GM21529 (cell line): ENCODE results near the gene C1orf226.
"Not testable (repeated sequence)": the region's sequence is repeated elsewhere in the genome, so short reads cannot be mapped to it uniquely, and the experiment has no call there.

Experiments
- ATAC-seq: cut with Tn5 transposase; IDR thresholded peaks from one replicate; pipeline ENCODE4 v1.9.1; 2021; ENCODE audit not compliant: unreplicated experiment

The C1orf226 gene

DNA sequence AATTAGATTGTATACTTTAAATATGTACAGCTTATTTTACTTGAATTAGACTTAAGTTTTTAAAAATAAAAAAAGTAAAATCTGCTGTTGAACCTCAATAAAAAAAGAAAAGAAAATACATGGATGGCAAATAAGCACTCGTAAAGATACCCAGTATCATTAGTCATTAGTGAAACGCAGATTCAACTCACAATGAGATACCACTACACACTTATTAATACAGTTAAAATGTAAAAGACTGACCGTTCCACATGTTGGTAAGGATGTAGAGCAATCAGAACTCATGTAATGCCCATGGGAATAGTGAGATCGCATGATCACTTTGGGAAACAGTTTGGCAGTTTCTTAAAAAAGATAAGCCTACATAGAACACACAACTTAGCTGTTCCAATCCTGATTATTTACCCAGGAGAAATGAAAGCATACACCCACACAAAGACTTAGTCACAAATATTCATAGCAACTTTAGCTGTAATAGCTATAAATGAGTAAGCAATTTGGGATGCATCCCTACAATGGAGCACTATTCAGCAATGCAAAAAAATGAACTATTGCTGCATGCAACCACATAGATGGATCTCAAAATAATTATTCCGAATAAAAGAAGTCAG, 23.1 kb downstream of the C1orf226 start:
- no peak for ATAC-seq

- ATAC-seq = no peak
These were observed 24.3 kb downstream of the C1orf226 start for GRCh38 chr1:162405800-162406199.

DNA sequence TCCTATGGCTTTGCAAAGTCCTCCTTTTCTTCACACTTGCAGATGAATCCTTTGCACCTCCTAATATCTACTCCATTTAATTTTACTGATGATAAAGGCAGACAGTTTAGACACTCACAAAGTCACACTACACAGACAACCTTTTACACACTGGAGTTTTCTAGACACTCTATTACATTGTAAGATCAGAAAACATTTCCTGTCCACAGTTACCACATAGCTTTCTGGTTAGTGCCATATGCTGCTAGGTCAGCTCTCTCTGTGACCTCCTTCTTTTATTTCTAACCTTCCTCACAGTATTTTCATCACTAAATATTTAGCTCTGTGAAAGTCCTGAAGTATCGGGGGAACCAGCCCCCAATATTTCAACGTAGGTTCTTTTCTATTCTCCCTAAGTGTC, 25.3 kb downstream of the C1orf226 start:
- no peak for ATAC-seq

- no peak for ATAC-seq
These were observed 26.0 kb downstream of the C1orf226 start for GRCh38 chr1:162407539-162407938.

DNA sequence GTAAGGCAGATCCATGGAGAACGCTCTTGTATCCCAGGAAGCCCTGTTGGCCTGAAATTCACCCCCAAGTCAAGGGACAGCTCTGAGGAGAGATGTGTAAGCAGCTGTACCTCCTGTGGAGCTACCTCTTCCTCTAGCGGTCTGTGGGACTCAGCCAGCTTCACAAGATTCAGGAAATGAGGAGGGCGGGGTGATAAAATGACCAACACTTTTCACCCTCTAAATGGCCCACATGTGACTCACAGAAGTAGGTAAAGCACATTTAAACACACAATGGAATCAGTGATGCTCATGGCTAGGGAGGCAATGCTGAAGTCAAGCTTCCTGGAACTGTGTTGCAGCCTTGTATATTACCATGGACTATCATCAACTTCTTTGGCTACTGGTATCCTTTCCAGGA, 30.5 kb downstream of the C1orf226 start, which contains the start of gene SH2D1B:
Gene SH2D1B (minus strand): TSS at position 135 of the 400 bp plus-strand sequence. CDS start 120 bp downstream, at position 15.
- no peak for ATAC-seq

DNA sequence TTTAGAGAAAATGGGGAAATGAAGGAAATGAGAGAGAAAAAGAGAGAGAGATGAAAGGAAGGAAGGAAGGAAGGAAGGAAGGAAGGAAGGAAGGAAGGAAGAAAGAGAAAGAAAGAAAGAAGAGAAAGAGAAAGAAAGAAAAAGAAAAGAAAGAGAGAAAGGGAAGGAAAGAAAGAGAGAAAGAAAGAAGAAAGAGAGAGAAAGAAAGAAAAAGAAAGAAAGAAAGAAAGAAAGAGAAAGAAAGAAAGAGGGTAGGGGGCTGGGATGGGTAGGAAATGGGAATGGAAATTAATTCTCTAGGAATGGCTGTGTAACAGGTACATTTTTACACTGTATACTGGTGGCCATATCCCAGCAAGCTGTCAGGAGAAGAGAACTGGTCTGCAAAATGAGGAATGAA, 34.7 kb downstream of the C1orf226 start:
- no peak for ATAC-seq

DNA sequence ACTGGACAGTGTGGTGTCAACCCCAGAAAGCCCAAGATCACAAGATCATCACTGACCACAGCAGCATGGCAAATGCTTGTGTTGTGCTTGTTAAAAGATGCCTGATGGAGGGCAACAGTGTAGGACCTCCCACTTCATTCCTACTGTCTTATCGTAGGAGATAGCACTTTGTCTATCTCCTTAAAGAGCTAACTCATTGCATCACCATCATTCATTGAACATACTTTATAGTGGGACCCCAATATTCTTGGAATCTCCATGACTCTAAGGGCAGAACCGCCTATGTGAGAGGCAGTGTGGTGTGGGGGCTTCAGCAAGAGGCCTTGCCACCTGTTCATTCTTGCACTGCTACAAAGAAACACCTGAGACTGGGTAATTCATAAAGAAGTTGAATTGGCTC, 35.4 kb downstream of the C1orf226 start:
- ATAC-seq = no peak

DNA sequence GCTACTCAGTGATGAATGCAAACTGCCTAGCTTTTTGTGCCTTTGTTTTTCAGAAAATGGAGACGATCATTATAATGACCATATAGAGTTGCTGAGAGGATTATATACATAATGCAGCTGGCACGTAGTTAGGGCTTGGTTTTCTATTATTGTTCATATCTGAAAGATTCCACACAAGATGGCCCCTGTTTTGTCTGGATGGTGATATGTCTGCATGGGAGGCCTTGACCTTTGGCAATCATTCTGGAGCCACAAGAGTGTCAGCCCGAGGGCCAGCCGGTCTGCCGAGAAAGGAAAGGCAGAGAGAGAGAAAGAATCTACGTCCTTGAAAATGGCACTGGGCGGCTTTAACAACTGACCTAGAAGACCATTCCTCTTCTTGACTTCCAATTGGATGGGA, 36.1 kb downstream of the C1orf226 start:
- ATAC-seq = no peak

DNA sequence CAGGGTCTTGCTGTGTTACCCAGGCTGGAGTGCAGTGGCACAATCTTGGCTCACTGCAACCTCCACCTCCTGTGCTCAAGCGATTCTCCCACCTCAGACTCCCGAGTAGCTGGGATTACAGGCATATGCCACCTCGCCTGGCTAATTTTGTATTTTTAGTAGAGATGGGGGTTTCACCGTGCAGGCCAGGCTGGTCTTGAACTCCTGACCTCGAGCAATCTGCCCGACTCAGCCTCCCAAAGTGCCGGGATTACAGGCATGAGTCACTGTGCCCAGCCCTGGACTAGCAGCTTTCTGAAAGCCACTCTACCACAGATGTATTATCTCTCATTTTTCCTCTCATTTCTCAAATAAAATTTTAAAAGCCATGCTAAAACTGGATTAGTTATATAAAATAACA, 37.1 kb downstream of the C1orf226 start:
- not testable (repeated sequence) for ATAC-seq

DNA sequence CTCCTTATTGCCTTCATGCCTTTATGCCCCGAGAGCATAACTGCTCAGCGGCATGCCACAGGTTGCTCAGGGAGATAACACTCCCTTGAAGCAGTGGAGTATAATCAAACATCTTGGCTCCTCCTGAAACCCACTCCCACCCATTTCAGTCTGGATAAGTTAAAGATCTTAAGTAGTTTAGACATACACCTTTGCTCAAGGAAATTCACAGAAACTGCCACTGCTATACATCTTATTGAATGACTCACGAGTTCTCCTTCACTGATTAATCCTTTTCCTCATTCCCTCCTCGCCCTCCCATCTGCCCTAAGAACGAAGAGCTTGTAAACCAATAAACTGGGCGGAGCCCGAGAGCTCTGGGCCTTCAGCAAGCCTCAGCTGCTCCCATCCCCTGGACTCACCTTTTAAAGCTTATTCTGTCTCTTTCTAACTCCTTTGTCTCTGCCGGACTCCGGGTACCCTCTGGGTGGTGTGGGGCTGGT, 38.0 kb downstream of the C1orf226 start:
- ATAC-seq = not testable (repeated sequence)

DNA sequence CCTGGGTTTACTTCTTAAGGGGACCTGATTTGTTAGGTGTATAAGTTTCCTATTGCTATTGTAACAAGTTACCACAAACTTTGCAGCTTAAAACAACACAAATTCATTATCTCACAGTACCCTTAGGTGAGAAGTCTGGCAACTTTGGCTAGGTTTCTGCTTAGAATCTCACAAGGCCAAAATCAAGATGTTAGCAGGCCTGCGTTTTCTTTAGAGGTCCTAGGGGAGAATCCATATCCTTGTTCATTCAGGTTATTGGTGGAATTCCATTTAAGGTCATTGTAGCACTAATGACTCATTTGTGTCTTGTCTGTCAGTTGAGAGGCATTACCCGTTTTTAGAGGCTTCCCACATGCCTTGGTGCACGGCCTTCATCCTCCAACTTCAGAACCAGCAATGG, 38.6 kb downstream of the C1orf226 start:
- ATAC-seq = no peak

- ATAC-seq = no peak
These were observed 40.0 kb downstream of the C1orf226 start for GRCh38 chr1:162421258-162422164.

DNA sequence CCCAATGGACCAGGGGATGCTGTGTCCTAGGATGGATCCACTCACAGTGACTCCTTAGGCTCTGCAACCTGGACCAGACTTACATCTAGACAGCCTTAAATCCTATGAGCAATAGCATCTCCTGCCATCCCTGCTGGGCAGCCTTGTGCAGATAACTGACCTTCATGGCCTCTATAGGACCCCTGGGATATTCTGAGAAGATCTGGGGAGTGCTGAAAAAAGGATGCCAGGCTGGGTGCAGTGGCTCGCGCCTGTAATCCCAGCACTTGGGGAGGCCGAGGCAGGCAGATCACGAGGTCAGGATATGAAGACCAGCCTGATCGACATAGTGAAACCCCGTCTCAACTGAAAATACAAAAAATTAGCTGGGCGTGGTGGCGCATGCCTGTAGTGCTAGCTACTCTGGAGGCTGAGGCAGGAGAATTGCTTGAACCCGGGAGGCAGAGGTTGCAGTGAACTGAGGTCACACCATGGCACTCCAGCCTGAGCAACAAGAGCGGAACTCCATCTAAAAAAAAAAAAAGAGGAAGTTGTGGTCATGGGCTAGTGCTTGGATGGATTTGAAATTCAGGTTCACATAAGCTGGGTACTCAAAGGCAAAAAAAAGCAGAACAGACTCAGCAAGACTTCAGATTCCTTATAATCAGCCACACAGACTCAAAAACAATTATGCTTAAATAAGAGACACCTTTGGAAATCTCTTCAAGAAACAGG, 41.3 kb downstream of the C1orf226 start:
- ATAC-seq = no peak

DNA sequence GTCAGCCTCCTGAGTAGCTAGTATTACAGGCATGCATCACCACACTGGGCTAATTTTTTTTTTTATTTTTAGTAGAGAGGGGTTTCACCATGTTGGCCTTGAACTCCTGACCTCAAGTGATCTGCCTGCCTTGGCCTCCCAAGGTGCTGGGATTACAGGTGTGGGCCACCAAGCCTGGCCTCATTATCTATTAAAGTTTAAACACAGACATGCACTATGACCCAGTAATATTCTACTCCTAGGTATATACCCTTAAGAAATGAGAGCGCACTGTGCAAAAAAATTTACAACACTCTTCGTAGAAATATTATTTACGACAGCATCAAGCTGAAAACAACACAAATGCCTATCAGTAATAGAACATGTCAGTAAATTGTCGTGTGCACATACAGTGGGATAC, 49.1 kb downstream of the C1orf226 start:
- no peak for ATAC-seq

DNA sequence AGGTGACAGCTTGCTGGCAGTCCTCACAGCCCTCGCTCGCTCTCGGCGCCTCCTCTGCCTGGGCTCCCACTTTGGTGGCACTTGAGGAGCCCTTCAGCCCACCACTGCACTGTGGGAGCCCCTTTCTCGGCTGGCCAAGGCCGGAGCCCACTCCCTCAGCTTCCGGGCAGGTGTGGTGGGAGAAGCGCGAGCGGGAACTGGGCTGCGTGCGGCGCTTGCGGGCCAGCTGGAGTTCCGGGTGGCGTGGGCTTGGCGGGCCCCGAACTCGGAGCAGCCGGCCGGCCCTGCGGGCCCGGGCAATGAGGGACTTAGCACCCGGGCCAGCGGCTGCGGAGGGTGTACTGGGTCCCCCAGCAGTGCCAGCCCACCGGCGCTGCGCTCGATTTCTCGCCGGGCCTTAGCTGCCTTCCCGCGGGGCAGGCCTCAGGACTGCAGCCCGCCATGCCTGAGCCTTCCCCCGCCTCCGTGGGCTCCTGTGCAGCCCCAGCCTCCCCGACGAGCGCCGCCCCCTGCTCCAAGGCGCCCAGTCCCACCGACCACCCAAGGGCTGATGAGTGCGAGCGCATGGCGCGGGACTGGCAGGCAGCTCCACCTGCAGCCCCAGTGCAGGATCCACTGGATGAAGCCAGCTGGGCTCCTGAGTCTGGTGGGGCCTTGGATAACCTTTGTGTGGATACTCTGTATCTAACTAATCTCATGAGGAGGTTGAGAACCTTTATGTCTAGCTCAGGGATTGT, 51.6 kb downstream of the C1orf226 start:
- ATAC-seq = not testable (repeated sequence)
